SHP77 treated with DMSO at 0.1 percent for 48 hours (cell line): Measurements from ENCODE around the gene AGO1.
"Not testable (repeated sequence)": the region's sequence is repeated elsewhere in the genome, so short reads cannot be mapped to it uniquely, and the experiment has no call there.

ENCODE experiments used
- DNase-seq: peaks from one replicate; lab custom pipeline; 2025; lab: John Stamatoyannopoulos, UW

Gene AGO1

GRCh38 chr1:35972631-35973030 lies 89.6 kb downstream of the AGO1 start:
- not testable (repeated sequence) for DNase-seq

- no peak for DNase-seq
These were observed 97.1 kb downstream of the AGO1 start for GRCh38 chr1:35980090-35980489.
